ENCODE data around the gene HOXB6. TPM values are rescaled to one million over a fixed set of nuclear protein-coding genes. Genes with fewer than 3 reads are reported as not detected.
A peak's percentile ranks its signal among the peaks of the same experiment; 100 is the strongest.

Gene HOXB6
- total RNA-seq, 2 donors from 2014 or later: 0.82 to 2.6 TPM

DNA sequence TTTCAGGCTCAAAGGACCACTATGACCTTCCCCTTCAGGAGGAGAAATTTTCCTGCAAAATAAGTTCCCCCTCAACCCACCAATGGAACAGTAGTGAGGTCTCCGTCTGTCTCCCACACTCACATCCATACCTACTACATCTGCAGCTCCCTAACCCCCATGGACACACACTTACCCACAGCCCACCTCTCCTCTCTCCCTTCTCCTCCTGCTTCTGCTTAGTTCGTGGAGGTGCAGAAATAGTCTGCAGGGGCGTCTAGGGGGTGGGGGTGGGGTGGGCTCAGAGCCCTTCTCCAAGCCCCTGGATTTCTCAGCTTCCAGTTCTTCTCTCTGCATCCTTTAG lies 35.6 kb downstream of the HOXB6 start:
- H3K36me3 ChIP-seq: no peaks in the 10 kb centered on the region
- H3K4me3 ChIP-seq: no peak overlapping the region
- H3K9me3 ChIP-seq: no peaks in the 10 kb centered on the region
- H3K4me1 ChIP-seq: peaks cover 0 to 4% of the 10 kb centered on the region in 2 donors
- H3K27ac ChIP-seq: no peak overlapping the region
- peaks cover 0 to 13% of the 10 kb centered on the region in 2 donors for H3K27me3 ChIP-seq
- DNase-seq (ENCODE audit: low spot score): no peak
- TF ChIP-seq, protein P1, sequence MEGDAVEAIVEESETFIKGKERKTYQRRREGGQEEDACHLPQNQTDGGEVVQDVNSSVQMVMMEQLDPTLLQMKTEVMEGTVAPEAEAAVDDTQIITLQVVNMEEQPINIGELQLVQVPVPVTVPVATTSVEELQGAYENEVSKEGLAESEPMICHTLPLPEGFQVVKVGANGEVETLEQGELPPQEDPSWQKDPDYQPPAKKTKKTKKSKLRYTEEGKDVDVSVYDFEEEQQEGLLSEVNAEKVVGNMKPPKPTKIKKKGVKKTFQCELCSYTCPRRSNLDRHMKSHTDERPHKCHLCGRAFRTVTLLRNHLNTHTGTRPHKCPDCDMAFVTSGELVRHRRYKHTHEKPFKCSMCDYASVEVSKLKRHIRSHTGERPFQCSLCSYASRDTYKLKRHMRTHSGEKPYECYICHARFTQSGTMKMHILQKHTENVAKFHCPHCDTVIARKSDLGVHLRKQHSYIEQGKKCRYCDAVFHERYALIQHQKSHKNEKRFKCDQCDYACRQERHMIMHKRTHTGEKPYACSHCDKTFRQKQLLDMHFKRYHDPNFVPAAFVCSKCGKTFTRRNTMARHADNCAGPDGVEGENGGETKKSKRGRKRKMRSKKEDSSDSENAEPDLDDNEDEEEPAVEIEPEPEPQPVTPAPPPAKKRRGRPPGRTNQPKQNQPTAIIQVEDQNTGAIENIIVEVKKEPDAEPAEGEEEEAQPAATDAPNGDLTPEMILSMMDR (IDR thresholded peaks at IDR 0.05): no peak

DNA sequence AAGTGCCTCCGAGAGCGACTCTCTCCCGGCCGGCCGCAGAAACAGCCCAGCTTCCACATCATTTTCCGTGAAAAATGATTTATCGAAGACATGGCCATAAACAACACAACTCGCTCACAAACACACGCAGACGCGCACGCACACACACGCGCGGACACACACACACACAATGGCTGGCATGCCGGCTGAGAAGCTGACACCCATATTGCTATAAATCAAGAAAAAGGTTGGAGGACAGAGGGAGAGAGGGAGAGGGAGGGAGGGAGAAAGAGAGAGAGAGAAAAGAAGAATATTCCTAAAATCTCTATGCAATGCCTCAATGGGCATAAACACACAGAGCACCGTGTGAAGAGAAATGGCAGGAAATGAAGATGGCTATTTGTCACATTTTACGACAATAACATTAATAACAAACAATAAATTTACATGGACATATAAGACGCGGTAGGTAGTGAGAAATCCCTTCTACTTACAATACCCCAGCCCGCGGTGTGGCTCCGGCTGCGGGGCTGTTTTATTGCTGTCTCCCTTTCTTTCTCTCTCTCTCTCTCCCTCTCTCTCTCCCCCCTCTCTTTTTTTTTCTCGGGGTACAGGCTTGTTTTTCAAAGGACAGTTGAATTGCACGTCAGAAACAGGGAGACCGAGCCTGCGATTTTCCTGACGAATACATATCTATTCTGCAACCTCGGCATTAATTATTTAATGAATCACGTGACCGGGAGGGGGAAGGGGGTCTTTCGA lies 36.1 kb downstream of the HOXB6 start:
- Histone ChIP-seq H3K9me3 (no peaks in the 10 kb centered on the region), H3K4me1 (peaks cover 0 to 8% of the 10 kb centered on the region in 2 donors), H3K27me3 (peaks cover 0 to 16% of the 10 kb centered on the region in 2 donors), H3K36me3 (no peaks in the 10 kb centered on the region), H3K27ac (no peak overlapping the region), H3K4me3 (no peak overlapping the region)
- no peak for DNase-seq (ENCODE audit: low spot score)
- TF ChIP-seq, protein P1 (IDR thresholded peaks at IDR 0.05): no peak

DNA sequence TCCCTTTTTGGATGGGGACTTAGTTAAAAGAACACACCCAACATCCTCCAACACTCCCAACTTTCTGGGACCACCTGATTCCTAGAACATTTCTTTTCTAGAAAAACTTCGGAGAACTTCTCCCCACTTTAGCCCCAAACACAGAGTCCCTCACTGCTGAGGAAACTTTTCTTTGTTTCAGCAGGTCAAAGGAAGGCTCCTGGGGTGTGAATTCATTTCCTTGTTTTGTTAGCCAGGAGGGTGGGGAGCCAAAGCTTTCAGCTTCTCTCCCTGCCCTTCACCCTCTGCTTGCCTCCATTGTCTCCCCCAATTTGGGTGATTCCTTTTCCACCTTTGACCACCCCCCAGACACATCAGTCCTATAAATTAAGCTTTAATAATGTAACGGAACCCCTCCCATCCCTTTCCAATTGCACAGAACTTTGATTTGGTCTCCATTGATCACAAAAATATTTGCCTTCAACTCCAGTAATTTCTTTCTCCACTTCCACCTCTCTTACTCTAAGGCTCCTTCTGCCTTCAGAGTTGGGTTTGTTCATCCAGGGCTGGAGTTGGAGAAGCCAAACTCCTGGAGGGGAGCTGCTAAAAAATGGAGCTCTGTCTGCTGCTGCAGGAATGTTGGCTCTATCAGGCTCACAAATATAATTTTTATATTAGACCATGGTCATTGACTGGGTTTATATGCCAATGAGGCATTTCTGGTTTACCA lies 37.0 kb downstream of the HOXB6 start:
- Histone ChIP-seq H3K4me1 (peaks cover 0 to 8% of the 10 kb centered on the region in 2 donors), H3K27ac (peak overlapping the region in 1 of 2 donors; percentile 34), H3K36me3 (no peaks in the 10 kb centered on the region), H3K4me3 (no peak overlapping the region), H3K27me3 (peaks cover 0 to 18% of the 10 kb centered on the region in 2 donors), H3K9me3 (no peaks in the 10 kb centered on the region)
- no peak for DNase-seq (ENCODE audit: low spot score)
- TF ChIP-seq, protein P1 (IDR thresholded peaks at IDR 0.05): no peak

DNA sequence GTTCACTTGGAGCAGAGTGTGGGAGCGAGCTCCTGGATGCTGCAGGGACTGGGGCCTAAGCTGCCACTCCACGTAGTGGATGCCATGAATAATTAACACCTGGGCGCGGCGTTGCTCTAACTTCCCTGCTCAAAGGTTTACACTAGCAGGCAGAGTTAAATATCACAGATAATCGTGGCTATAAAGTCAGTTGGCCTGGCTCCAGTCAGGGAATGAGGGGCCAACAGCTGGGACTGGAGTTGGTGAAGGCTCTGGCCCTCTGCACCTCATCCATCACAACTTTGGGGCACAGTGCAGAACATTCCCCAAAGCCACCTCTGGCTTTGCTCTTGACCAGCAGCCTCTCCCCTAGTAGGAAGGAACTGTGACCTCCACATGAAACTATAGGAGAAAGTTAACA lies 37.6 kb downstream of the HOXB6 start:
- no peak for DNase-seq (ENCODE audit: low spot score)
- H3K36me3 ChIP-seq: no peaks in the 10 kb centered on the region
- peaks cover 0 to 18% of the 10 kb centered on the region in 2 donors for H3K27me3 ChIP-seq
- TF ChIP-seq, protein P1 (IDR thresholded peaks at IDR 0.05): no peak
- peaks cover 0 to 8% of the 10 kb centered on the region in 2 donors for H3K4me1 ChIP-seq
- no peaks in the 10 kb centered on the region for H3K9me3 ChIP-seq
- H3K27ac ChIP-seq: peak overlapping the region in 1 of 2 donors; percentile 34
- H3K4me3 ChIP-seq: no peak overlapping the region

DNA sequence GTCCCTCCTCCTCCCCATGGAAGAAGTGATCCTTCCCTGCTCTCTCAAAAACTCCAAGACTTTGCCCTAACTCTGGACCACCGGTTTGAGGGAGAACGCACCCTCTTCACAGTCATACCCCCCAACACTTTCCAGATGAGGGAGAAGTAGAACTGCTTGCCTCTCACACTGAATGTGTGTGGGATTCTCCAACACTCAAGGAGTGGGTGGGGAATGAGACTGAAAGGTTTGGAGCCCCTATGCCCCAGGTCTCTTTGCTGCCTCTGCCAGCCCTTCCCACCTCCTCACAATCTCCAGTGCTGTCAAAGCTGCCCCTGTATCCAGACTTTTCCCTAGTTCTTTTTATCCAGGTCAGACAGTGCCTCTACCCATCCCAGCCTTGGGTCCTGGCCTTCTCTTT lies 38.1 kb downstream of the HOXB6 start:
- H3K4me1 ChIP-seq: peaks cover 0 to 8% of the 10 kb centered on the region in 2 donors
- TF ChIP-seq, protein P1 (IDR thresholded peaks at IDR 0.05): no peak
- no peaks in the 10 kb centered on the region for H3K9me3 ChIP-seq
- no peak for DNase-seq (ENCODE audit: low spot score)
- no peak overlapping the region for H3K4me3 ChIP-seq
- no peaks in the 10 kb centered on the region for H3K36me3 ChIP-seq
- no peak overlapping the region for H3K27ac ChIP-seq
- peaks cover 0 to 18% of the 10 kb centered on the region in 2 donors for H3K27me3 ChIP-seq

All from right atrium auricular region (tissue), 2 donors.